Calu3 (cell line): ENCODE results near the gene ME1. TPM values are rescaled to one million over a fixed set of nuclear protein-coding genes. Genes with fewer than 3 reads are reported as not detected.

Experiments used
- BruUV-seq: library from RNA; stranded (reverse); fragments of 400-500 nt; replicated peaks from 2 replicates; lab custom pipeline; 2021; lab: Mats Ljungman, UMichigan
- CTCF ChIA-PET: fragments of 300-600 bp; sonication (Branson Sonifier 250); formaldehyde crosslinking; loops from one replicate; lab custom pipeline; 2022; ENCODE audit warnings: antibody characterized with exemption; lab: Charles Lee
- DNase-seq: peaks from one replicate; pipeline ENCODE4 v3.0.0; 2022
- H3K27ac Mint-ChIP-seq: one replicate; pipeline ENCODE4 v1.8.0; 2022; ENCODE audit warnings: mixed read lengths; ENCODE audit not compliant: unreplicated experiment
- H3K27me3 Mint-ChIP-seq: one replicate; pipeline ENCODE4 v1.8.0; 2022; ENCODE audit warnings: mixed read lengths; ENCODE audit not compliant: unreplicated experiment
- H3K36me3 Mint-ChIP-seq: one replicate; pipeline ENCODE4 v1.8.0; 2022; ENCODE audit warnings: mild to moderate bottlenecking, moderate library complexity, mixed read lengths; ENCODE audit not compliant: insufficient read depth, unreplicated experiment
- H3K4me1 Mint-ChIP-seq: one replicate; pipeline ENCODE4 v1.8.0; 2022; ENCODE audit warnings: mild to moderate bottlenecking, low read depth, mixed read lengths; ENCODE audit not compliant: unreplicated experiment
- H3K4me3 Mint-ChIP-seq: one replicate; pipeline ENCODE4 v1.8.0; 2022; ENCODE audit warnings: mild to moderate bottlenecking, low read depth, moderate library complexity, mixed read lengths; ENCODE audit not compliant: unreplicated experiment
- H3K9me3 Mint-ChIP-seq: one replicate; pipeline ENCODE4 v1.8.0; 2022; ENCODE audit warnings: low read depth, mixed read lengths; ENCODE audit not compliant: unreplicated experiment
- CTCF ChIP-seq: fragments of 200-600 bp; IDR thresholded peaks from one replicate; pipeline ENCODE4 v1.8.0; 2022; ENCODE audit warnings: antibody characterized with exemption; ENCODE audit not compliant: unreplicated experiment
- intact Hi-C: fragments of 100-400 bp; cut with micrococcal nuclease; formaldehyde crosslinking; loops from one replicate; pipeline ENCODE4 v1.10.0; 2022; ENCODE audit not compliant: unreplicated experiment
- total RNA-seq: library from RNA; stranded (reverse); gene quantifications from 2 replicates; pipeline ENCODE4 v1.2.3, GENCODE V29; 2022

Gene ME1
- total RNA-seq, 1 experiment from 2014 or later, result 14.5 TPM

- no peaks in the 10 kb centered on the region for H3K9me3 Mint-ChIP-seq
- H3K27me3 Mint-ChIP-seq, result no peaks in the 10 kb centered on the region
- no peak overlapping the region for H3K27ac Mint-ChIP-seq
- CTCF ChIA-PET, result no interaction called here
- DNase-seq, result no peak
- TF ChIP-seq CTCF, result no peak
- no peaks in the 10 kb centered on the region for H3K4me1 Mint-ChIP-seq
- intact Hi-C loops, result no loop called here
- H3K4me3 Mint-ChIP-seq, result no peak overlapping the region
- no TSS peak for BruUV-seq
- H3K36me3 Mint-ChIP-seq, result no peaks in the 10 kb centered on the region
Measured at GRCh38 chr6:83220121-83220520, 210.7 kb downstream of the ME1 start.

- CTCF ChIA-PET, result no interaction called here
- BruUV-seq, result no TSS peak
- Mint-ChIP-seq H3K27me3 (no peaks in the 10 kb centered on the region), H3K36me3 (no peaks in the 10 kb centered on the region), H3K27ac (no peak overlapping the region), H3K4me1 (no peaks in the 10 kb centered on the region), H3K9me3 (no peaks in the 10 kb centered on the region), H3K4me3 (no peak overlapping the region)
- no peak for TF ChIP-seq CTCF
- no peak for DNase-seq
- intact Hi-C loops, result no loop called here
Measured at GRCh38 chr6:83218646-83219045, 212.2 kb downstream of the ME1 start.

GRCh38 chr6:83216806-83217205 lies 214.0 kb downstream of the ME1 start:
- CTCF ChIA-PET, result interaction anchor here (1.6 kb wide), 1 partner anchor 319 kb away, joined by 3 read pairs; no protein-coding TSS in a partner anchor
- no peak overlapping the region for H3K4me3 Mint-ChIP-seq
- no peak overlapping the region for H3K27ac Mint-ChIP-seq
- H3K4me1 Mint-ChIP-seq, result no peaks in the 10 kb centered on the region
- DNase-seq, result no peak
- H3K27me3 Mint-ChIP-seq, result no peaks in the 10 kb centered on the region
- no peaks in the 10 kb centered on the region for H3K36me3 Mint-ChIP-seq
- no TSS peak for BruUV-seq
- TF ChIP-seq CTCF, result no peak
- H3K9me3 Mint-ChIP-seq, result no peaks in the 10 kb centered on the region
- intact Hi-C loops, result no loop called here

GRCh38 chr6:83215131-83216047 lies 215.5 kb downstream of the ME1 start:
- no peak overlapping the region for H3K4me3 Mint-ChIP-seq
- intact Hi-C loops, result loop anchor here (1.0 kb wide), 1 partner anchor 148 kb away; the partner anchor contains the start of gene DOP1A
- no peaks in the 10 kb centered on the region for H3K27me3 Mint-ChIP-seq
- H3K4me1 Mint-ChIP-seq, result no peaks in the 10 kb centered on the region
- peak; percentile 55 for DNase-seq
- H3K36me3 Mint-ChIP-seq, result no peaks in the 10 kb centered on the region
- CTCF ChIA-PET, result interaction anchor here (0.7 to 1.8 kb wide), 2 partner anchors 143 to 149 kb away, joined by 4 to 19 read pairs; partner anchors contain the start of genes DOP1A and UBE3D
- H3K27ac Mint-ChIP-seq, result no peak overlapping the region
- no peaks in the 10 kb centered on the region for H3K9me3 Mint-ChIP-seq
- TF ChIP-seq CTCF, result peak; percentile 65
- no TSS peak for BruUV-seq
